A549 treated with DMSO at 1 μM for 4 hours (cell line): ENCODE results near the gene ZNF8. TPM values are rescaled to one million over a fixed set of nuclear protein-coding genes. Genes with fewer than 3 reads are reported as not detected.

Source experiments
- total RNA-seq: library from RNA; stranded (reverse); fragments of 200-300 nt; extraction: Qiagen RNA extraction; gene quantifications from 5 replicates; pipeline ENCODE4 v1.2.3, GENCODE V29; 2022; ENCODE audit warnings: low read depth

The ZNF8 gene
- 1.3 to 1.5 TPM (median 1.3 TPM) in 5 replicates for total RNA-seq

DNA sequence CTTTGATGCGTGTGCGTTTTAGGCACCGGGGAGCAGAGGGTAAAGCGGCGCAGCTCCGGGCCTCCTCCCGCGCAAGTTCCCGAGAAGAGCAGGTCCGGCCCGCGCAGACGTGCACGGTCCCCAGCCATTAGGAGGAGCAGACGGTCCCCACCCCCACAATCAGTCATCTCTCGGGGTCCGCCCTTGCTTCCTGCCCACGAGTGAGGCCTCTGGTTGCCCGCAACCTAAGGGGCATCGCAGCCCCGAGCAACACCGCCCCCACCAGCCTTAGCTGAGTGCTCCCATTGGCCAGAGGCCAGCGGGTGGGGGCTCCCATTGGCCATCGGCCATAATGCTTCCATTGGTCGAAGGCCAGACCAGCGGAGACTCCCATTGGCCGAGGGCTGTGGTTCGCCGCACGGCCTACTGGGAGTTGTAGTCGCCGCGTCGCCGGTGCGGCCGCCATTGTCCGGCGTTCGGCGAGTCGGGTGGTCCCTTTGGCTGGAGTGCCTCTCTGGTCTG, at the start of gene ZNF8:
TSS of gene ZNF8 (plus strand) at position 415 of the 501 bp plus-strand sequence. CDS start 127 bp downstream, outside the sequence.

DNA sequence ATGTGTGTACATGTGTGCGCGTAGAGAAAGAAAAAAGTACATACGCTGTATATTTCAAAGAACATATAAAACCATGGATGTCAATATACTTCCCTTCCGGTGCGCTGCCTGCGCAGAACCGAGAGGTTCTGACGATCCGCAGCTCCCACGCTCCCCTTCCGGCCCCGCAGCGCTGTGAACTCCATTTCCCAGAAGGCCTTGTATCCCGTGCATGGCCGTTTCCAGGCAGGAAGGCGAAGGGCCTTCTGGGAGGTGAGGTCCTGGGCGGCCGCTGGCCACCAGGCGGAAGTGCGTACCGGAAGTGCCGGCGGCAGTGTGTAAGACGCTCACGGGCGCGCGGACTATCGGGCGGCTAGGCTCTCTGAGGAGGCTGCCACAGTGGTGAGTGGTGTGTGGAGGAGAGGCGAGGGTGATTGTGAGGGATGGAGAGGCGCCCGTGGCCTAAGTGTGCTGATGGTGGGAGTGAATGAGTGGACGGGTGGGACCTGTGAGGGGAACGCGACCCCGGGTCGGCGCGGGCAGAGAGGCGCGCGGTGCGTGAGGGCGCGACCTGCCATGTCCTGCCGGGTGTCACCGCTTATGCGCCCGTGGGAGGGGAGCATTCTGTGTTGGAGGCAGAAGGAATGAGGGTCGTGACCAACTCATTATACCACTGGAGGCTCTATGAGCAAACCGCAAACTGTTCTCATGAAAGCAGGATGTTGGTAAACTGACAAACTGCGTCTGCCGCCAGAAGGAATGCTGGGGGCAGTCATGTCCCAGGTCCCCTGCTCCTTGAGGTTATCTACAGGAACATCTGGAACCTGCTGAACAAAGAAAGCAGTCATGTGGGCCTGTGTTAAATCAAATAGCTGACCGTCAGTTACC, 26.5 kb downstream of the ZNF8 start, which contains the start of gene ERVK3-1:
TSS of gene ERVK3-1 (plus strand) at position 313 of the 867 bp plus-strand sequence. CDS start 6,792 bp downstream, outside the sequence.

DNA sequence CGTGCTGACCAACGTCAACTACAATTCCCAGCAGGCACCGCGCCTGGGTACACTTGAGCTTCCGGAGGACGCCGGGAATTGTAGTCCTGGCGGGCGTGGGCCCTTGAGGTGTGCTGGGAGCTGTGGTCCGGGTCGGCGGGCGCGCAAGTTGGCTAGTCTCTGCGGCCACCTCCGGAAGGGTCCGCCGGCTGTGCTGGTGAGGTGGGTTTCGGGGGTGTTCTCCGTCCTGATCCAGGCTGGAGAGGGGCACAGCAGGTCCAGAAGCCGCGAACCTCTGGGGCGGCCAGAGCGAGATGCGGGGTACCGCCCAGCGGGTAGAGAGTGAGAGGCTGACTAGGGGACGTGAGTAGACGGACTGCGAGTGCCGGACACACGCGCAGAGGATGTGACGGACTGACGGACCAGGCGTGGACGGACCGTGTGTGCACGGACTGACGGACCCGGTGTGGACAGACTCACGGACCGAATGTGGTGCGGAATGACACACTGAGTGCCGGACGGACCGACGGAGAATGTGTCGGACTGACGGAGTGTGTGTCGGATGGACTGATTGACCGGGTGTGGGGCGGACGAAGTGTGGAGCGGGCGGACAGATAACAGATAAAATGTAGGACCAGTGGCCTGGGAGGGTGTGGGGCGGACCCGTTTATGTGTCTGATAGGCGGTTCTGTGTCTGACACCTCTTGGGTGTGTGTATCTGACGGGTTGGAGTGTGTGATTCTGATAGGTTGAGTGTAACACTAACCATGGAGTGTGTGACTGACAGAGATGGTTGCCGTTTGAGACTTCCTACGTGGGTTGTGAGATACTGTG, 48.4 kb downstream of the ZNF8 start, which contains the start of gene ZSCAN22:
TSS of gene ZSCAN22 (plus strand) at position 81 of the 813 bp plus-strand sequence. CDS start 7,809 bp downstream, outside the sequence.

Other genes with a start within 250 kb of the ZNF8 start
- not detected in 5 replicates for gene ZSCAN1, start 244.9 kb upstream of the ZNF8 start, total RNA-seq
- gene ZNF135, start 219.7 kb upstream of the ZNF8 start, total RNA-seq: 0.04 TPM in 1 of 5 replicates, not detected in the others
- gene ZSCAN18, start 180.7 kb upstream of the ZNF8 start, total RNA-seq: 2.1 to 3.0 TPM (median 2.5 TPM) in 5 replicates
- 2.9 to 3.3 TPM (median 3.1 TPM) in 5 replicates for gene ZNF329, start 128.2 kb upstream of the ZNF8 start, total RNA-seq
- gene ZNF274, start 95.9 kb upstream of the ZNF8 start, total RNA-seq: 14.5 to 16.5 TPM (median 15.7 TPM) in 5 replicates
- 11.6 to 24.4 TPM (median 19.0 TPM) in 5 replicates for gene ZNF544, start 50.0 kb upstream of the ZNF8 start, total RNA-seq
- 90.7 to 110 TPM (median 98.8 TPM) in 5 replicates for gene ERVK3-1, start 26.4 kb downstream of the ZNF8 start, total RNA-seq
- 2.1 to 3.3 TPM (median 2.9 TPM) in 5 replicates for gene ZSCAN22, start 48.0 kb downstream of the ZNF8 start, total RNA-seq
- gene A1BG, start 74.5 kb downstream of the ZNF8 start, total RNA-seq: 9.9 to 13.7 TPM (median 12.2 TPM) in 5 replicates
- 0.80 to 1.7 TPM (median 1.5 TPM) in 5 replicates for gene ZNF497, start 83.8 kb downstream of the ZNF8 start, total RNA-seq
- gene ZNF837, start 102.1 kb downstream of the ZNF8 start, total RNA-seq: 1.1 to 1.5 TPM (median 1.2 TPM) in 5 replicates
- 2,263 to 2,574 TPM (median 2,501 TPM) in 5 replicates for gene RPS5, start 108.3 kb downstream of the ZNF8 start, total RNA-seq
- 0.13 to 0.22 TPM in 2 of 5 replicates, not detected in the others for gene RNF225, start 116.7 kb downstream of the ZNF8 start, total RNA-seq
- 18.6 to 22.4 TPM (median 18.8 TPM) in 5 replicates for gene ZNF584, start 129.7 kb downstream of the ZNF8 start, total RNA-seq
- gene ZNF132, start 161.2 kb downstream of the ZNF8 start, total RNA-seq: 0.07 to 0.16 TPM (median 0.08 TPM) in 4 of 5 replicates, not detected in the other
- 7.4 to 8.4 TPM (median 7.8 TPM) in 5 replicates for gene ZNF324B, start 172.7 kb downstream of the ZNF8 start, total RNA-seq
- gene ZNF324, start 188.1 kb downstream of the ZNF8 start, total RNA-seq: 9.1 to 11.9 TPM (median 9.7 TPM) in 5 replicates
- 11.7 to 14.6 TPM (median 13.1 TPM) in 5 replicates for gene ZNF446, start 197.4 kb downstream of the ZNF8 start, total RNA-seq
- 24.4 to 34.2 TPM (median 28.6 TPM) in 5 replicates for gene SLC27A5, start 233.0 kb downstream of the ZNF8 start, total RNA-seq
- 11.6 to 19.5 TPM (median 16.8 TPM) in 5 replicates for gene ZBTB45, start 240.9 kb downstream of the ZNF8 start, total RNA-seq